Karpas-422 (cell line): ENCODE results near the gene APLP2. TPM values are rescaled to one million over a fixed set of nuclear protein-coding genes. Genes with fewer than 3 reads are reported as not detected.
A peak's percentile ranks its signal among the peaks of the same experiment; 100 is the strongest.

Experiments used
- DNase-seq: peaks from one replicate; pipeline ENCODE4 v3.0.0-alpha.2; 2015
- H2AFZ ChIP-seq: fragments of 200-600 bp; sonication (generic); 2 replicates; pipeline ENCODE4 v1.6.1; 2014; ENCODE audit warnings: antibody characterized with exemption, low read length, mixed read lengths
- H3K27ac ChIP-seq: fragments of 200-600 bp; sonication (generic); 2 replicates; pipeline ENCODE4 v1.5.1; 2014; ENCODE audit warnings: mild to moderate bottlenecking, low read length, moderate library complexity
- H3K27me3 ChIP-seq: fragments of 200-600 bp; sonication (generic); 2 replicates; pipeline ENCODE4 v1.6.1; 2014; ENCODE audit warnings: low read length, mixed read lengths
- H3K36me3 ChIP-seq: fragments of 200-600 bp; sonication (generic); 2 replicates; pipeline ENCODE4 v1.6.1; 2014; ENCODE audit warnings: low read length, mixed read lengths; ENCODE audit not compliant: insufficient read depth
- H3K4me1 ChIP-seq: fragments of 200-600 bp; sonication (generic); 2 replicates; pipeline ENCODE4 v1.6.1; 2014; ENCODE audit warnings: mild to moderate bottlenecking, low read length, mixed read lengths
- H3K4me2 ChIP-seq: fragments of 200-600 bp; sonication (generic); 2 replicates; pipeline ENCODE4 v1.6.1; 2014; ENCODE audit warnings: low read length, low read depth, mild to moderate bottlenecking; ENCODE audit not compliant: poor library complexity, severe bottlenecking
- H3K4me3 ChIP-seq: fragments of 200-600 bp; sonication (generic); 2 replicates; pipeline ENCODE4 v1.5.1; 2014; ENCODE audit warnings: mild to moderate bottlenecking, antibody characterized with exemption, low read length, mixed read lengths
- H3K79me2 ChIP-seq: fragments of 200-600 bp; sonication (generic); 2 replicates; pipeline ENCODE4 v1.6.1; 2014; ENCODE audit warnings: mild to moderate bottlenecking, low read length, mixed read lengths
- H3K9ac ChIP-seq: fragments of 200-600 bp; sonication (generic); 2 replicates; pipeline ENCODE4 v1.6.0; 2014; ENCODE audit warnings: low read length
- H3K9me2 ChIP-seq: fragments of 200-600 bp; sonication (generic), shearing (Covaris generic); replicated peaks from 2 replicates; pipeline ENCODE4 v1.6.0; 2014; ENCODE audit warnings: mild to moderate bottlenecking, low read length, moderate library complexity; ENCODE audit not compliant: insufficient read depth
- H3K9me3 ChIP-seq: fragments of 300-700, 200-600 bp; sonication (generic); 2 replicates; pipeline ENCODE4 v1.6.1; 2014; ENCODE audit warnings: low read length, mixed read lengths
- H4K20me1 ChIP-seq: fragments of 200-600 bp; sonication (generic); 2 replicates; pipeline ENCODE4 v1.6.1; 2014; ENCODE audit warnings: mild to moderate bottlenecking, antibody characterized with exemption, low read length, low read depth; ENCODE audit not compliant: insufficient read depth
- total RNA-seq: library from RNA; depleted of rRNA; stranded (reverse); fragments of >200 nt; shearing (Covaris generic); gene quantifications from 2 replicates; pipeline ENCODE4 v1.2.3, GENCODE V29; 2014; ENCODE audit warnings: low replicate concordance

APLP2 gene
- total RNA-seq, 1 experiment from 2014 or later: 50.8 TPM

DNA sequence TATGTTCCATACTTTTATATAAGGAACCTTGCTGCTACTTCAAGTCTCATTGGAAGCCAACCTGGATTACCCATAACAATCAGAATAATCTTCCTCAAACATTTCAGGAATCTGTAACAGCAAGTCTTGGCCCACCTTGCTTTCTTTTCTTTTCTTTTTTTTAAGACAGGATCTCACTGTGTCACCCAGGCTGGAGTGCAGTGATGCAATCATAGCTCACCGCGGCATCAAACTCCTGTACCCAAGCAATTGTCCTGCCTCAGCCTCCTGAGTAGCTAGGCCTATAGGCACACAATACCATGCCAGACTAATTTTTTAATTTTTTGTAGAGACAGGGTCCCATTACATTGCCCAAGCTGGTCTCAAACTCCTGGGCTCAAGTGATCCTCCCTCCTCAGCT lies 37.7 kb upstream of the APLP2 start:
- H3K79me2 ChIP-seq: no peaks in the 10 kb centered on the region
- H3K9me3 ChIP-seq: no peaks in the 10 kb centered on the region
- no peaks in the 10 kb centered on the region for H3K36me3 ChIP-seq
- DNase-seq: no peak
- no peak overlapping the region for H3K27ac ChIP-seq
- H3K9me2 ChIP-seq: no peaks in the 10 kb centered on the region
- no peak overlapping the region for H3K9ac ChIP-seq
- H3K4me2 ChIP-seq: no peak overlapping the region
- no peaks in the 10 kb centered on the region for H4K20me1 ChIP-seq
- H2AFZ ChIP-seq: no peak overlapping the region
- no peaks in the 10 kb centered on the region for H3K27me3 ChIP-seq
- H3K4me1 ChIP-seq: peaks cover 6% of the 10 kb centered on the region
- no peak overlapping the region for H3K4me3 ChIP-seq

DNA sequence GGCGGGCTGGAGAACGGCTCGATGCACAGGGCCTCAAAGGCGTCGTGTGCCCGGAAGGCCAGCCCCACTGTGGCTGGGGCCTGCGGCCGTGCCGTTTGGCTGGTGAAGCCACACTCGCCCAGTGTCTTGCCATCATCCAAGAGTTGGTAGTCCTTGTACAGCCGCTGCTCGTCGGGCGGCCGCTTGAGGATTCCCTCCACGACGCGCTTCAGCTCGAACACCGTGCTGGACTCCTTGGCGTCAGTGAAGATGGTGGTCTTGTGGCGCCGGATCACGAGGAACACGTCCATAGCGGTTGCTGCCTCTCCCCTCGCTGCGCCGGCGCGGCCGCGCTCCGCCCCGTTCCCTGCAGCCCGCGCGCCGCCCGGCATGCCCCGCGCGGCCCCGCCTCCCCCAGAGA lies 36.8 kb upstream of the APLP2 start:
- H3K9me3 ChIP-seq: no peaks in the 10 kb centered on the region
- peaks cover 6% of the 10 kb centered on the region for H3K4me1 ChIP-seq
- no peak for DNase-seq
- no peaks in the 10 kb centered on the region for H3K27me3 ChIP-seq
- no peaks in the 10 kb centered on the region for H3K79me2 ChIP-seq
- no peak overlapping the region for H3K4me2 ChIP-seq
- no peak overlapping the region for H3K9ac ChIP-seq
- H3K9me2 ChIP-seq: no peaks in the 10 kb centered on the region
- H4K20me1 ChIP-seq: no peaks in the 10 kb centered on the region
- H3K4me3 ChIP-seq: no peak overlapping the region
- H3K27ac ChIP-seq: no peak overlapping the region
- no peak overlapping the region for H2AFZ ChIP-seq
- H3K36me3 ChIP-seq: no peaks in the 10 kb centered on the region

DNA sequence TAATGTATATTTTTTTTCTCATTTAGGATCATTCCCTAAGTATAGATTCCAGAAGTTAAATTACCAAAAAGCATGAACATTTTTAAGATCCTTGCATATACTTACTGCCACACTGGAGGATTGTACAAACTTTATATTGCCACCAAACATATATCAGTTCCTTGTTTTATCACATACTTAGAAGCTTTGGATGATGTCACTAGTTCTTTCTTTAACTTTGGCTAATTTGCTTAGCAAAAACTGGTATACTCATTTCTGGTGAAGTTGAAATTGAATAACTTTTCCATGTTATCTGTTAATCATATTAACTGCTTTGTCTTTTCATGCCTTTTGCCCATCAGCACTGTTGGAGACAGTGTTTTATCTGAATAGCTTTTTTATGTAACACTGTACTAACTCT lies 35.5 kb upstream of the APLP2 start:
- DNase-seq: peak; percentile 43
- H3K9me2 ChIP-seq: no peaks in the 10 kb centered on the region
- peaks cover 6% of the 10 kb centered on the region for H3K4me1 ChIP-seq
- H3K36me3 ChIP-seq: no peaks in the 10 kb centered on the region
- peak overlapping the region; percentile 32 for H3K4me2 ChIP-seq
- H3K27ac ChIP-seq: no peak overlapping the region
- no peaks in the 10 kb centered on the region for H4K20me1 ChIP-seq
- H3K9me3 ChIP-seq: no peaks in the 10 kb centered on the region
- no peak overlapping the region for H2AFZ ChIP-seq
- H3K79me2 ChIP-seq: no peaks in the 10 kb centered on the region
- no peaks in the 10 kb centered on the region for H3K27me3 ChIP-seq
- no peak overlapping the region for H3K4me3 ChIP-seq
- no peak overlapping the region for H3K9ac ChIP-seq

DNA sequence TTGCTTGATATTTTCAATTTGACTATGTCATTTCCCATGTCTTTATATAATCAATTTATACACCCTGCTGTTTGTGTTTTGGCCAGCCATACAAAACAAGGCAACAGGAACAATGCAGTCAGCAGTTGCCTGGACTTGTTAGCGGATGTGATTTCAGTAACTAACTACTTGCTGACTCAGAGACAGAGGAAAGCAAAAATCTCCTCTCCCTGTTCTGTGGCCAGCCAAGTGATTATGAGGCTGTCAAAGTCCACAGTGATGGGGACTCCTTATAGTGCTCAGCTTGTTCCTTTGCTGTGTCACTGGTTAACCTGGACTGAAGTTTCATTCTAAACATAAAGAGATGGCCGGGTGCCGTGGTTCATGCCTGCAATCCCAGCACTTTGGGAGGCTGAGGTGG lies 32.6 kb upstream of the APLP2 start:
- Histone ChIP-seq H3K27me3 (no peaks in the 10 kb centered on the region), H3K36me3 (no peaks in the 10 kb centered on the region), H3K9me2 (no peaks in the 10 kb centered on the region), H3K4me1 (peaks cover 6% of the 10 kb centered on the region), H3K9me3 (no peaks in the 10 kb centered on the region), H2AFZ (no peak overlapping the region), H4K20me1 (no peaks in the 10 kb centered on the region), H3K9ac (no peak overlapping the region), H3K4me2 (no peak overlapping the region), H3K4me3 (no peak overlapping the region), H3K79me2 (no peaks in the 10 kb centered on the region), H3K27ac (no peak overlapping the region)
- no peak for DNase-seq

DNA sequence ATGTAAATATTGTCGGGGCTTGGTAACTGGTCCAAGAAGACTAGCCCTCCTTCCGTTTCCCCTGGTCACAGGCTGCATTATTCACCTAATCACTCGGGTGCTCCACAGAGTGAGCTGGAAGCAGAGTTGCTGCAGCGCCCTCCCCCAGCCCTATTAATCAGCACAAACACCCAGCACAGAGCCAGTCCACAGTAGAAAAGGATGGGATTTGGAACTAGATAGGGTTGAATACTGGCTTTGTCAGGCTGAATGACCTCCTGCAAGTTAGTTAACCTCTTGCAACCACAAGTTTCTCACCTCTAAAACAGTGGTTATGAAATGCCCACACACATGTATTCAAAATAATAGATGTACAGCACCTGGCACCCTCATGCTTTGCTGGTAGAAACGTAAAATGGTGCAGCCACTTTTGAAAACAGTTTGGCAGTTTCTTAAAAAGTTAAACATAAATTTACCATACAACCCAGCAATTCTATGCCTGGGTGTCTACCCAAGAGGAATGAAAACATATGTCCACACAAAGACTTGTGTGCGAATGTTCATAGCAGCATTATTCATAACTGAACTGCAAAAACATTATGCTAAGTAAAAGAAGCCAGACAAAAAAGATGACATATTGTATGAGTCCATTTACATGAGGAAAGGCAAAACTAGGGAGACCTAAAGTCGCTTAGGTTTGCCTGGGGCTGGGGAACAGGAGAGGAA lies 31.7 kb upstream of the APLP2 start:
- Histone ChIP-seq H3K27me3 (no peaks in the 10 kb centered on the region), H3K9ac (no peak overlapping the region), H3K4me2 (no peak overlapping the region)

DNA sequence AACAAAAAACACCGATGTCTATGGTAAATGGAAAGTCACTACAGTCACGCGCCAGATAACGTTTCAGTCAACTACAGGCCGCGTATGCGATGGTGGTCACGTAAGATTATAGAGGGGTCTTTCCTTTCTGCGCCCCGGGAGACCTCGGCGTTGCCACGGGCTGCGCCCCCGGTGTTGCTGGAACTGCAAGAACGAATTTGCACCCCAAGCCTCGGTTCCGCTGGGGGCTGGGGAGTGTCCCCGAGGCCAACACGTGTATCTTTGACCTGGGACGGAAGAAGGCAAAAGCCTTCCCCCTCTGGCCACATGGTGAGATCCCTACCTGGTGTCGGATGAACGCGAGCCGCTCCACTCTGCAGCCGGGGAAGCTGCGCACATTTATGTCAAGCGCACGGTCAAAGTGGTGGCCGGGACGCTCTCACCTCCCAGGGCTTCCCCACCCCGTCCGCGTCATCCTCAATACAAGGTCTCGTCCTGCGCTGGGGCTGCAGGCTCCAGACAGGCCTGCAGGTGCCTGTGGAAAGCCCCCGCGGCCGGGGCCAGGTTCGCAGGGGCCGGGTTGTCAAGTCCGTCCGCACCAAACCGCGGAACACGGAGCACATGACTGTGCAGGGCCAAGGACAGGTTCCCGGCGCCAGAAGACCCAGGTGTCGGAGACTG lies 29.3 kb upstream of the APLP2 start:
- no peak overlapping the region for H2AFZ ChIP-seq
- no peaks in the 10 kb centered on the region for H4K20me1 ChIP-seq
- H3K27me3 ChIP-seq: no peaks in the 10 kb centered on the region
- H3K4me3 ChIP-seq: no peak overlapping the region
- no peaks in the 10 kb centered on the region for H3K36me3 ChIP-seq
- H3K9me2 ChIP-seq: no peaks in the 10 kb centered on the region
- no peak for DNase-seq
- no peaks in the 10 kb centered on the region for H3K4me1 ChIP-seq
- no peaks in the 10 kb centered on the region for H3K79me2 ChIP-seq
- no peak overlapping the region for H3K4me2 ChIP-seq
- H3K9ac ChIP-seq: no peak overlapping the region
- H3K9me3 ChIP-seq: no peaks in the 10 kb centered on the region
- H3K27ac ChIP-seq: no peak overlapping the region

More for the DNA sequence above, 31.7 kb upstream of the APLP2 start:
- Histone ChIP-seq H3K9me2 (no peaks in the 10 kb centered on the region), H3K27ac (no peak overlapping the region), H3K79me2 (no peaks in the 10 kb centered on the region), H2AFZ (no peak overlapping the region), H3K36me3 (no peaks in the 10 kb centered on the region), H3K4me1 (peaks cover 6% of the 10 kb centered on the region), H4K20me1 (no peaks in the 10 kb centered on the region), H3K9me3 (no peaks in the 10 kb centered on the region), H3K4me3 (no peak overlapping the region)
- no peak for DNase-seq

DNA sequence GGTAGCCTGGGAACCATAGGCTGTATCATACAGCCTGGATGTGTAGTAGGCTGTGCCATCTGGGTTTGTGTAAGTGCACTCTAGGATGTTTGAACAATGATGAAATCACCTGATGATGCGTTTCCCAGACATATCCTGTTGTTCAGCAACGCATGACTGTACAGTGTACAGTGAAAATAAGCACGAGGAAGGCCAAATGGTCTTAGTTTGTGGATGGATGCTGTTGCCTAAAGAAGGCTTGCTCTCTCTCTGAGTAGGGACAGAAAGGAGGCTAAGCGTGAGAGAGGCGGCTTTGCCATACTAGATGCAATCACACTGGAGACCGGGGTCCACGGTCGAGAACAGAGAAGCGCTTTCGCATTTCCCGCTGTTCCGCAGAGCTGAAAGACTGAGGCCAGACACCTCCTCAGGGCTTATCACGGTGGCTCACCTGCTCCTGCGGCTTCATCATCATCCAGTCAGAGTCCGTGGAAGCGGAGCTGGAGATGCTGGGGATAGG lies 27.6 kb upstream of the APLP2 start:
- no peaks in the 10 kb centered on the region for H3K79me2 ChIP-seq
- no peaks in the 10 kb centered on the region for H3K9me2 ChIP-seq
- H3K9me3 ChIP-seq: no peaks in the 10 kb centered on the region
- no peaks in the 10 kb centered on the region for H3K27me3 ChIP-seq
- no peak for DNase-seq
- H2AFZ ChIP-seq: no peak overlapping the region
- no peaks in the 10 kb centered on the region for H3K4me1 ChIP-seq
- H4K20me1 ChIP-seq: no peaks in the 10 kb centered on the region
- no peak overlapping the region for H3K4me2 ChIP-seq
- H3K36me3 ChIP-seq: no peaks in the 10 kb centered on the region
- H3K27ac ChIP-seq: no peak overlapping the region
- no peak overlapping the region for H3K9ac ChIP-seq
- no peak overlapping the region for H3K4me3 ChIP-seq

DNA sequence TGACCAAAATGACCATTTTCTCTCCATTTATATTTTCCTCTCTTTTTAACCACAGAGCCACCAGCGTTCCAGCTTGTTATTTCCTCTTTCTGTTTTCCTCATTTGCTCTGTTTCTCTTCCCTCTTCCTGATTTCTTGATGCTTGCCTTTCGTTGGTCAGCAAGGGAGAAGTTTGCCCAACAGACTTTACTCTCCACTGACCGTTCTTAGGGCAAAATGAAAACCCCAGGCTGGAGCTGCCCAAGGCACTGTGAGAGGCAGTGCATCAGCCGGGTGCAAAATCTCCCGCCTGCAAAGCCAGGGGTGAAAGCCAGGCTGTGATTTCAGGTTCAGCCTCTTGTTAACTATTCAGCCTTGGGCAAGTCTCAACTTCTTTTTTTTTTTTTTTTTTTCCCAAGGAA lies 26.1 kb upstream of the APLP2 start:
- H3K9ac ChIP-seq: no peak overlapping the region
- H3K4me1 ChIP-seq: no peaks in the 10 kb centered on the region
- no peak overlapping the region for H2AFZ ChIP-seq
- H3K27ac ChIP-seq: no peak overlapping the region
- H3K9me2 ChIP-seq: no peaks in the 10 kb centered on the region
- no peaks in the 10 kb centered on the region for H3K79me2 ChIP-seq
- no peaks in the 10 kb centered on the region for H3K36me3 ChIP-seq
- H3K4me2 ChIP-seq: no peak overlapping the region
- no peak overlapping the region for H3K4me3 ChIP-seq
- no peaks in the 10 kb centered on the region for H3K27me3 ChIP-seq
- DNase-seq: no peak
- no peaks in the 10 kb centered on the region for H4K20me1 ChIP-seq
- no peaks in the 10 kb centered on the region for H3K9me3 ChIP-seq
